HEK293T (cell line): ENCODE data around the gene HPGD.

Experiments used
- ELF4 ChIP-seq: fragments of 450-650 bp; IDR thresholded peaks from 2 replicates; pipeline ENCODE4 v1.6.1; 2017; ENCODE audit warnings: antibody characterized with exemption
- HDGF ChIP-seq: fragments of 450-650 bp; IDR thresholded peaks from 2 replicates; pipeline ENCODE4 v1.6.1; 2017; ENCODE audit warnings: antibody characterized with exemption, borderline replicate concordance
- L3MBTL2 ChIP-seq: fragments of 450-650 bp; conservative IDR thresholded peaks from 2 replicates; pipeline ENCODE4 v1.6.1; 2016; ENCODE audit warnings: mild to moderate bottlenecking
- NFRKB ChIP-seq: fragments of 450-650 bp; IDR thresholded peaks from 2 replicates; pipeline ENCODE4 v1.6.1; 2016; ENCODE audit warnings: mild to moderate bottlenecking, moderate library complexity
- SP1 ChIP-seq: fragments of 450-650 bp; IDR thresholded peaks from 2 replicates; pipeline ENCODE4 v1.6.1; 2017
- ZNF384 ChIP-seq: fragments of 450-650 bp; IDR thresholded peaks from 2 replicates; pipeline ENCODE4 v1.6.1; 2016

DNA sequence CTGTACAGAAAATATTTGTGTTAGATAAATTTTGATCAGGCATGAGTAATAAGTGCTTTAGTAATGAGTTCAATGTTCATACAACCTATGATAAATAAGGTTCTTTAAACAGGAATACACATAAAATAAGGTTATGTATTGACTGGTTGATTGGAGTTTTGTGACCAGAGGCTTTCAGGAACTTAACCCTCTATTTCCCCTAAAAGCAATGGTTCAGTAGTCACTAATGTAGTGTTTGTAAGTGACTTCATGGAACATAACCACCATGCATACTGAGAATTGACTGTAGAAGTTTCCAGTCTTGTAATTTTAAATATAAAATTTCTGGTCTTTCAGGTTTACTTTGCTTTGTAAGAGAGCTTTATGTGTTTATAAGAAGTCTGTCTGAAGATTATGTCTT lies 28.1 kb downstream of the HPGD start:
- TF ChIP-seq HDGF (no peak), ELF4 (no peak), SP1 (no peak), L3MBTL2 (no peak), ZNF384 (no peak), NFRKB (no peak)
